ENCODE data around the gene FADS1. TPM values are rescaled to one million over a fixed set of nuclear protein-coding genes. Genes with fewer than 3 reads are reported as not detected.
A peak's percentile ranks its signal among the peaks of the same experiment; 100 is the strongest.

The FADS1 gene
- total and polyA plus RNA-seq, 2 of the 13 experiments (the other 11 are each of a cell fraction or from before 2014, with no cell fraction given), result 91.8 to 108 TPM

- no peak for TF ChIP-seq ZBTB14 (CRISPR knock-in tag; IDR thresholded peaks at IDR 0.05)
- TF ChIP-seq GLI4 (CRISPR knock-in tag; IDR thresholded peaks at IDR 0.05; ENCODE audit: borderline replicate concordance), result no peak
- peak; percentile 77; the same call in 1 of the 2 replicates for TF ChIP-seq ZBTB43 (CRISPR knock-in tag; conservative IDR thresholded peaks at IDR 0.05)
- no peak for TF ChIP-seq ZFP37 (CRISPR knock-in tag; IDR thresholded peaks at IDR 0.05; ENCODE audit: borderline replicate concordance)
- no peak for TF ChIP-seq KMT2A (CRISPR knock-in tag; IDR thresholded peaks at IDR 0.05)
- no peak for TF ChIP-seq ZNF781 (CRISPR knock-in tag; IDR thresholded peaks at IDR 0.05; ENCODE audit: borderline replicate concordance, not compliant biosample characterization)
- no peak for TF ChIP-seq NFATC3 (CRISPR knock-in tag; IDR thresholded peaks at IDR 0.05)
- TF ChIP-seq ZBTB7B (CRISPR knock-in tag; IDR thresholded peaks at IDR 0.05), result peak; percentile 92
- 0 out of 2 replicates have a peak, but pooled peaks have one; percentile 46 for TF ChIP-seq ZNF607 (CRISPR knock-in tag; IDR thresholded peaks at IDR 0.05; ENCODE audit: borderline replicate concordance)
- peak; percentile 79 for TF ChIP-seq NR2C2 (CRISPR knock-in tag; IDR thresholded peaks at IDR 0.05; ENCODE audit: borderline replicate concordance)
- TF ChIP-seq ARNT2 (CRISPR knock-in tag; IDR thresholded peaks at IDR 0.05; ENCODE audit: low read depth), result no peak; the same call in 1 of the 2 replicates
- peak; percentile 30; the same call in 1 of the 2 replicates for TF ChIP-seq JUN (CRISPR knock-in tag; IDR thresholded peaks at IDR 0.05)
- no peak for TF ChIP-seq ZNF280B (CRISPR knock-in tag; IDR thresholded peaks at IDR 0.05; ENCODE audit: borderline replicate concordance)
- no peak for TF ChIP-seq CENPT (CRISPR knock-in tag; IDR thresholded peaks at IDR 0.05; ENCODE audit: low read depth)
- no peak for TF ChIP-seq RARG (CRISPR knock-in tag; IDR thresholded peaks at IDR 0.05; ENCODE audit: low read depth)
- peak in 1 of 2 experiments; percentile 76; a peak in 2 of 4 replicates for TF ChIP-seq ATF4 (CRISPR knock-in tag; IDR thresholded peaks at IDR 0.05)
- no peak; the same call in 1 of the 2 replicates for TF ChIP-seq SSRP1 (CRISPR knock-in tag; IDR thresholded peaks at IDR 0.05)
- TF ChIP-seq NBN (conservative IDR thresholded peaks at IDR 0.05), result no peak
- TF ChIP-seq KDM6A (CRISPR knock-in tag; IDR thresholded peaks at IDR 0.05; ENCODE audit: low read depth), result peak; percentile 65; the same call in 1 of the 2 replicates
- peak; percentile 40; the same call in 1 of the 2 replicates for TF ChIP-seq YEATS2 (CRISPR knock-in tag; IDR thresholded peaks at IDR 0.05; ENCODE audit: borderline replicate concordance)
- no peak for TF ChIP-seq STAG1 (CRISPR knock-in tag; IDR thresholded peaks at IDR 0.05)
- TF ChIP-seq ZNF800 (CRISPR knock-in tag; IDR thresholded peaks at IDR 0.05), result peak; percentile 53; the same call in 1 of the 2 replicates
- TF ChIP-seq IRF2 (CRISPR knock-in tag; IDR thresholded peaks at IDR 0.05), result no peak; the same call in 1 of the 2 replicates
Observed at GRCh38 chr11:61756452-61757212, 60.2 kb downstream of the FADS1 start (continued).

All from HepG2 (cell line).